HCT116 (cell line): ENCODE results near the gene SLC16A3. TPM values are rescaled to one million over a fixed set of nuclear protein-coding genes. Genes with fewer than 3 reads are reported as not detected.

Experiments
- ATAC-seq: fragments of 200-7000 bp; cut with Tn5 transposase; 2 replicates; pipeline ENCODE4 v1.9.1; 2020; ENCODE audit warnings: mild to moderate bottlenecking, moderate library complexity
- BruUV-seq: library from RNA; stranded (reverse); fragments of 400-500 nt; replicated peaks from 2 replicates; lab custom pipeline; 2021; lab: Mats Ljungman, UMichigan
- CTCF ChIA-PET: fragments of 300-600 bp; sonication (Branson Sonifier 250); formaldehyde crosslinking; loops from one replicate; lab custom pipeline; 2021; ENCODE audit warnings: antibody characterized with exemption; lab: Charles Lee
- POLR2A ChIA-PET: fragments of 300-600, 350-600 bp; sonication (Branson Sonifier 250); formaldehyde crosslinking; loops from one replicate; lab custom pipeline; 2021; ENCODE audit warnings: antibody characterized with exemption; lab: Charles Lee
- RAD21 ChIA-PET, 2 experiments: fragments of 300-600 bp; sonication (Branson Sonifier 250); formaldehyde crosslinking; loops; one replicate each; lab custom pipeline; 2023; ENCODE audit warnings: low total read pairs in 2 of 2; ENCODE audit not compliant: uncharacterized antibody in 2 of 2, unreplicated experiment in 2 of 2, low non-redundant PET in 1 of 2; lab: Charles Lee
- DNase-seq: peaks from one replicate; pipeline ENCODE4 v3.0.0-alpha.2; 2010; ENCODE audit warnings: low read depth, low spot score
- H2AFZ ChIP-seq: fragments of 200-600 bp; shearing (Covaris generic), sonication (generic); 2 replicates; pipeline ENCODE4 v1.6.1; 2017; ENCODE audit warnings: low read depth, mixed run types, mixed read lengths, antibody characterized with exemption, low read length; ENCODE audit not compliant: poor library complexity, severe bottlenecking
- H3K27ac ChIP-seq: 2 replicates; pipeline ENCODE4 v1.5.1; 2012; ENCODE audit warnings: low read depth, low read length
- H3K27me3 ChIP-seq: fragments of 200-600 bp; sonication (generic); 2 replicates; pipeline ENCODE4 v1.6.1; 2016; ENCODE audit warnings: mixed run types, low read length, mixed read lengths; ENCODE audit not compliant: insufficient read depth
- H3K36me3 ChIP-seq, 2 experiments: fragments of 200-500 bp in 1 of 2; fragments of 200-600 bp in 1 of 2; sonication (Bioruptor generic) in 1 of 2; sonication (generic) in 1 of 2; 2 replicates each; pipeline versions ENCODE4 v1.5.1 to v1.6.1; 2014 to 2016; ENCODE audit warnings: low read length in 2 of 2, inconsistent platforms in 1 of 2, mixed read lengths in 1 of 2, mixed run types in 1 of 2; ENCODE audit not compliant: insufficient read depth in 2 of 2, control insufficient read depth in 1 of 2
- H3K4me1 ChIP-seq, 2 experiments: fragments of 200-600 bp in 1 of 2; sonication (generic) in 1 of 2; 2 replicates each; pipeline versions ENCODE4 v1.5.1 to v1.6.1; 2012 to 2017; ENCODE audit warnings: low read length in 2 of 2, inconsistent platforms in 1 of 2, mild to moderate bottlenecking in 1 of 2, mixed read lengths in 1 of 2, mixed run types in 1 of 2, moderate library complexity in 1 of 2; ENCODE audit not compliant: insufficient read depth in 2 of 2, control insufficient read depth in 1 of 2
- H3K4me2 ChIP-seq: fragments of 200-600 bp; sonication (generic); 2 replicates; pipeline ENCODE4 v1.6.1; 2017; ENCODE audit warnings: mixed run types, low read length, mixed read lengths
- H3K4me3 ChIP-seq, 2 experiments: fragments of 200-600 bp in 1 of 2; sonication (generic) in 1 of 2; replicated peaks in 1 of 2; 2 replicates each; pipeline ENCODE4 v1.5.1; 2011 to 2016; ENCODE audit warnings: low read length in 2 of 2, control low read depth in 1 of 2, low read depth in 1 of 2, mild to moderate bottlenecking in 1 of 2, mixed read lengths in 1 of 2, mixed run types in 1 of 2
- H3K79me2 ChIP-seq: fragments of 200-600 bp; sonication (generic); 2 replicates; pipeline ENCODE4 v1.6.1; 2017; ENCODE audit warnings: mild to moderate bottlenecking, mixed run types, low read length, moderate library complexity, mixed read lengths; ENCODE audit not compliant: insufficient read depth
- H3K9ac ChIP-seq: fragments of 200-600 bp; sonication (generic); 2 replicates; pipeline ENCODE4 v1.6.1; 2016; ENCODE audit warnings: low read length, mixed read lengths
- H3K9me2 ChIP-seq: fragments of 200-600 bp; sonication (generic), shearing (Covaris generic); 2 replicates; pipeline ENCODE4 v1.6.1; 2017; ENCODE audit warnings: mixed run types, mild to moderate bottlenecking, moderate library complexity; ENCODE audit not compliant: insufficient read depth
- H3K9me3 ChIP-seq, 2 experiments: fragments of 200-500 bp in 1 of 2; fragments of 200-600 bp in 1 of 2; sonication (Bioruptor generic) in 1 of 2; sonication (generic) in 1 of 2; 2 replicates each; pipeline ENCODE4 v1.6.1; 2014 to 2017; ENCODE audit warnings: low read length in 2 of 2, mixed read lengths in 2 of 2, inconsistent platforms in 1 of 2, low read depth in 1 of 2, mild to moderate bottlenecking in 1 of 2, mixed run types in 1 of 2, moderate library complexity in 1 of 2; ENCODE audit not compliant: control insufficient read depth in 1 of 2, insufficient read depth in 1 of 2
- H4K20me1 ChIP-seq: fragments of 200-600 bp; sonication (generic), shearing (Covaris generic); 2 replicates; pipeline ENCODE4 v1.6.1; 2017; ENCODE audit warnings: mixed run types, mild to moderate bottlenecking, moderate library complexity; ENCODE audit not compliant: insufficient read depth
- JUND ChIP-seq: IDR thresholded peaks from 2 replicates; pipeline ENCODE4 v1.6.1; 2012
- POLR2AphosphoS5 ChIP-seq: IDR thresholded peaks from 2 replicates; pipeline ENCODE4 v1.6.1; 2011; ENCODE audit warnings: mild to moderate bottlenecking, low read depth, low read length, moderate library complexity
- RAD21 ChIP-seq: IDR thresholded peaks from 2 replicates; pipeline ENCODE4 v1.6.1; 2012; ENCODE audit warnings: low read depth, mild to moderate bottlenecking
- SIN3A ChIP-seq: IDR thresholded peaks from 2 replicates; pipeline ENCODE4 v1.6.1; 2012; ENCODE audit warnings: low read depth
- SRF ChIP-seq: IDR thresholded peaks from 2 replicates; pipeline ENCODE4 v1.6.1; 2012; ENCODE audit warnings: low read depth
- ZNF274 ChIP-seq: fragments of 200-500 bp; sonication (Bioruptor generic); IDR thresholded peaks from 2 replicates; pipeline ENCODE4 v1.6.1; 2014; ENCODE audit warnings: mild to moderate bottlenecking, low read depth, low read length, inconsistent platforms
- intact Hi-C: fragments of 100-400 bp; cut with micrococcal nuclease; formaldehyde crosslinking; loops from 2 replicates; pipeline ENCODE4 v1.10.0; 2022
- total RNA-seq: library from RNA; stranded (reverse); gene quantifications from one replicate; pipeline ENCODE4 v1.2.1, GENCODE V29; 2021; ENCODE audit not compliant: unreplicated experiment

The SLC16A3 gene
- total RNA-seq, 1 experiment from 2014 or later: 445 TPM

- Histone ChIP-seq H3K4me1 (peaks cover 25 to 55% of the 10 kb centered on the region in 2 experiments), H3K36me3 (peaks cover 36 to 77% of the 10 kb centered on the region in 2 experiments), H3K27ac (peak overlapping the region; percentile 75), H2AFZ (no peak overlapping the region), H3K4me2 (no peak overlapping the region), H3K9ac (peak overlapping the region; percentile 55; the same call in 1 of the 2 replicates), H3K27me3 (no peaks in the 10 kb centered on the region), H3K9me2 (no peaks in the 10 kb centered on the region), H3K9me3 (no peaks in the 10 kb centered on the region), H3K79me2 (peaks cover 69% of the 10 kb centered on the region), H4K20me1 (peaks cover 24% of the 10 kb centered on the region; the same call in 1 of the 2 replicates), H3K4me3 (no peak overlapping the region)
- DNase-seq (no peak), ATAC-seq (no peak)
- CTCF ChIA-PET: no interaction called here
- no TSS peak for BruUV-seq
- TF ChIP-seq ZNF274 (no peak), POLR2AphosphoS5 (peak; percentile 38), SRF (no peak), JUND (no peak; the same call in 1 of the 2 replicates)
- POLR2A ChIA-PET: interaction anchor here (1.0 kb wide), 1 partner anchor 56 kb away, joined by 3 read pairs; no protein-coding TSS in a partner anchor
- intact Hi-C loops: loop anchor here (1.0 kb wide), 1 partner anchor 169 kb away; no protein-coding TSS in a partner anchor
- RAD21 ChIA-PET: no interaction called here
Observed at GRCh38 chr17:82245134-82246039, 16.5 kb downstream of the SLC16A3 start.

- H3K4me1 ChIP-seq: peaks cover 21 to 49% of the 10 kb centered on the region in 2 experiments
- H2AFZ ChIP-seq: no peak overlapping the region
- DNase-seq: no peak
- peaks cover 24% of the 10 kb centered on the region; the same call in 1 of the 2 replicates for H4K20me1 ChIP-seq
- no peaks in the 10 kb centered on the region for H3K9me3 ChIP-seq
- BruUV-seq: no TSS peak
- TF ChIP-seq RAD21 (peak; percentile 13; the same call in 1 of the 2 replicates), SIN3A (no peak)
- ATAC-seq: no peak
- ChIA-PET CTCF (no interaction called here), RAD21 (no interaction called here), POLR2A (interaction anchor here (1.0 kb wide), 1 partner anchor 55 kb away, joined by 3 read pairs; no protein-coding TSS in a partner anchor)
- H3K9me2 ChIP-seq: no peaks in the 10 kb centered on the region
- peaks cover 75% of the 10 kb centered on the region for H3K79me2 ChIP-seq
- peaks cover 41 to 83% of the 10 kb centered on the region in 2 experiments for H3K36me3 ChIP-seq
- H3K9ac ChIP-seq: peak overlapping the region; percentile 55
- H3K27ac ChIP-seq: peak overlapping the region; percentile 75
- peak overlapping the region; percentile 70 for H3K4me2 ChIP-seq
- H3K27me3 ChIP-seq: no peaks in the 10 kb centered on the region
- no peak overlapping the region for H3K4me3 ChIP-seq
- intact Hi-C loops: loop anchor here (1.0 kb wide), 1 partner anchor 168 kb away; no protein-coding TSS in a partner anchor
Observed at GRCh38 chr17:82246040-82246364, 17.2 kb downstream of the SLC16A3 start.
